OCI-LY7 (cell line): ENCODE results near the gene RAB11FIP5. TPM values are rescaled to one million over a fixed set of nuclear protein-coding genes. Genes with fewer than 3 reads are reported as not detected.

Experiments
- BruUV-seq: library from RNA; stranded (reverse); fragments of 400-500 nt; replicated peaks from 2 replicates; lab custom pipeline; 2021; lab: Mats Ljungman, UMichigan
- CTCF ChIA-PET: fragments of 300-600 bp; sonication (Branson Sonifier 250); formaldehyde crosslinking; loops from one replicate; lab custom pipeline; 2022; ENCODE audit warnings: antibody characterized with exemption; ENCODE audit not compliant: unreplicated experiment; lab: Charles Lee
- POLR2A ChIA-PET: fragments of 300-600 bp; sonication (Branson Sonifier 250); formaldehyde crosslinking; loops from one replicate; lab custom pipeline; 2022; ENCODE audit warnings: antibody characterized with exemption; lab: Charles Lee
- DNase-seq: peaks from one replicate; pipeline ENCODE4 v3.0.0-alpha.2; 2015; ENCODE audit warnings: low spot score
- H2AFZ ChIP-seq: fragments of 200-600 bp; sonication (generic), shearing (Covaris generic); 2 replicates; pipeline ENCODE4 v1.6.1; 2014; ENCODE audit warnings: mild to moderate bottlenecking, antibody characterized with exemption, low read length, moderate library complexity
- H3K27ac ChIP-seq: fragments of 200-600 bp; sonication (generic); 2 replicates; pipeline ENCODE4 v1.5.1; 2014; ENCODE audit warnings: mixed run types, low read depth, mild to moderate bottlenecking, moderate library complexity, low read length, inconsistent platforms; ENCODE audit not compliant: poor library complexity, severe bottlenecking
- H3K36me3 ChIP-seq: fragments of 200-600 bp; sonication (generic); 2 replicates; pipeline ENCODE4 v1.6.1; 2014; ENCODE audit warnings: mild to moderate bottlenecking, antibody characterized with exemption, low read length, moderate library complexity, mixed read lengths; ENCODE audit not compliant: insufficient read depth
- H3K4me1 ChIP-seq: fragments of 200-600 bp; sonication (generic); 2 replicates; pipeline ENCODE4 v1.5.1; 2014; ENCODE audit warnings: mild to moderate bottlenecking, low read length; ENCODE audit not compliant: insufficient read depth, poor library complexity, severe bottlenecking
- H3K4me2 ChIP-seq: fragments of 200-600 bp; sonication (generic); 2 replicates; pipeline ENCODE4 v1.6.1; 2014; ENCODE audit warnings: mild to moderate bottlenecking, low read length
- H3K4me3 ChIP-seq: fragments of 200-600 bp; sonication (generic); 2 replicates; pipeline ENCODE4 v1.5.1; 2014; ENCODE audit warnings: mild to moderate bottlenecking, low read depth, low read length; ENCODE audit not compliant: poor library complexity, severe bottlenecking
- H3K79me2 ChIP-seq: fragments of 200-600 bp; sonication (generic); 2 replicates; pipeline ENCODE4 v1.6.1; 2016; ENCODE audit warnings: low read depth, mild to moderate bottlenecking, low read length, moderate library complexity, mixed read lengths; ENCODE audit not compliant: insufficient read depth
- H3K9me2 ChIP-seq: fragments of 200-600 bp; sonication (generic); 2 replicates; pipeline ENCODE4 v1.6.1; 2016; ENCODE audit warnings: mild to moderate bottlenecking, low read length, mixed read lengths; ENCODE audit not compliant: insufficient read depth
- H3K9me3 ChIP-seq: fragments of 200-600 bp; sonication (generic); 2 replicates; pipeline ENCODE4 v1.6.1; 2014; ENCODE audit warnings: mild to moderate bottlenecking, mixed run types, low read length, mixed read lengths
- H4K20me1 ChIP-seq: fragments of 200-600 bp; sonication (generic); 2 replicates; pipeline ENCODE4 v1.6.1; 2014; ENCODE audit warnings: mild to moderate bottlenecking, antibody characterized with exemption, low read length, moderate library complexity, mixed read lengths; ENCODE audit not compliant: insufficient read depth
- EZH2phosphoT487 ChIP-seq: fragments of 200-600 bp; sonication (generic); IDR thresholded peaks from 2 replicates; pipeline ENCODE4 v1.6.1; 2018; ENCODE audit warnings: low read depth, borderline replicate concordance, mild to moderate bottlenecking, mixed run types, antibody characterized with exemption, low read length, moderate library complexity, mixed read lengths
- intact Hi-C: fragments of 100-400 bp; cut with micrococcal nuclease; formaldehyde crosslinking; loops from one replicate; pipeline ENCODE4 v1.10.0; 2022; ENCODE audit not compliant: unreplicated experiment
- total RNA-seq, 2 experiments: library from RNA; depleted of rRNA in 1 of 2; stranded (reverse); fragments of >200 nt in 1 of 2; shearing (Covaris generic) in 1 of 2; gene quantifications; 2 replicates each; pipeline ENCODE4 v1.2.3, GENCODE V29; 2014 to 2022
- TF ChIP-seq, protein P1 (sequence below): fragments of 200-600 bp; sonication (generic); conservative IDR thresholded peaks from 2 replicates; pipeline ENCODE4 v1.5.1; 2014; ENCODE audit warnings: mild to moderate bottlenecking, antibody characterized with exemption, low read length, moderate library complexity, mixed read lengths

The RAB11FIP5 gene
- total RNA-seq, 2 experiments from 2014 or later, result 0.13 TPM; not detected in 1

DNA sequence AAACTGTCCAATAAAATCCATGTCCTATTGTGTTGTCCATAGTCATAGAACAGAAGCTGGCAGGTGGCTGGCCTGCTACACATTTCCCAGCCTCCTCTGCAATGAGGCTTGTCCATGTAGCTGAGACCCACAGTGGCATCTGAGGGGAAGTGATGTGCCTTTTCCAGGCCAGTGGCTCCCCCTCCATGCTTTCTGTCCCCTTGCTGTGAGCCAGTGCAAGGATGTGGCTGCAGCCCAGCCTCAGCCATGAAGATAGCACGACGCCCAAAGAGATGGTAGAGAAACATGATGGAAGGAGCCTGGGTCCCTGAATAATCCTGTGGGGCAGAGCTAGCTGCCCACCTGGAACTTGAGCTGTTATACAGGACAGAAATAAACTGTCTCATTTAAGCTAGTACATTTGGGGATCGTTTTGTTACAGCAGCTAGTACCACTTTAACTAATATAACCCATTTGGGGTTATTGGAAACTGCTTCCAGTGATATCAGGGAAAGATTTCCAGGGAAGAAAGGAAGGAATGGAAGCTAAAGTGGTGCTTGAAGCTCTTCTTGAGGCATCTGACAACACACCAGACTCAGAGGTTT is 81.6 kb downstream of the RAB11FIP5 start:
- no peaks in the 10 kb centered on the region for H3K9me2 ChIP-seq
- H3K36me3 ChIP-seq, result no peaks in the 10 kb centered on the region
- no peaks in the 10 kb centered on the region for H3K79me2 ChIP-seq
- no peak overlapping the region for H3K4me3 ChIP-seq
- H3K9me3 ChIP-seq, result no peaks in the 10 kb centered on the region
- no peaks in the 10 kb centered on the region for H3K4me1 ChIP-seq
- TF ChIP-seq EZH2phosphoT487, result no peak
- TF ChIP-seq, protein P1, sequence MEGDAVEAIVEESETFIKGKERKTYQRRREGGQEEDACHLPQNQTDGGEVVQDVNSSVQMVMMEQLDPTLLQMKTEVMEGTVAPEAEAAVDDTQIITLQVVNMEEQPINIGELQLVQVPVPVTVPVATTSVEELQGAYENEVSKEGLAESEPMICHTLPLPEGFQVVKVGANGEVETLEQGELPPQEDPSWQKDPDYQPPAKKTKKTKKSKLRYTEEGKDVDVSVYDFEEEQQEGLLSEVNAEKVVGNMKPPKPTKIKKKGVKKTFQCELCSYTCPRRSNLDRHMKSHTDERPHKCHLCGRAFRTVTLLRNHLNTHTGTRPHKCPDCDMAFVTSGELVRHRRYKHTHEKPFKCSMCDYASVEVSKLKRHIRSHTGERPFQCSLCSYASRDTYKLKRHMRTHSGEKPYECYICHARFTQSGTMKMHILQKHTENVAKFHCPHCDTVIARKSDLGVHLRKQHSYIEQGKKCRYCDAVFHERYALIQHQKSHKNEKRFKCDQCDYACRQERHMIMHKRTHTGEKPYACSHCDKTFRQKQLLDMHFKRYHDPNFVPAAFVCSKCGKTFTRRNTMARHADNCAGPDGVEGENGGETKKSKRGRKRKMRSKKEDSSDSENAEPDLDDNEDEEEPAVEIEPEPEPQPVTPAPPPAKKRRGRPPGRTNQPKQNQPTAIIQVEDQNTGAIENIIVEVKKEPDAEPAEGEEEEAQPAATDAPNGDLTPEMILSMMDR, result no peak
- DNase-seq, result no peak
- no peak overlapping the region for H3K27ac ChIP-seq
- H2AFZ ChIP-seq, result no peak overlapping the region
- intact Hi-C loops, result no loop called here
- no peak overlapping the region for H3K4me2 ChIP-seq
- ChIA-PET POLR2A (no interaction called here), CTCF (no interaction called here)
- no peaks in the 10 kb centered on the region for H4K20me1 ChIP-seq
- BruUV-seq, result no TSS peak

- ChIA-PET CTCF (no interaction called here), POLR2A (no interaction called here)
- TF ChIP-seq EZH2phosphoT487, result no peak
- TF ChIP-seq, protein P1, result no peak
- no peak overlapping the region for H2AFZ ChIP-seq
- no peak overlapping the region for H3K4me2 ChIP-seq
- no peaks in the 10 kb centered on the region for H3K9me2 ChIP-seq
- H3K4me1 ChIP-seq, result no peaks in the 10 kb centered on the region
- no TSS peak for BruUV-seq
- no peaks in the 10 kb centered on the region for H3K9me3 ChIP-seq
- H3K79me2 ChIP-seq, result no peaks in the 10 kb centered on the region
- H3K4me3 ChIP-seq, result no peak overlapping the region
- intact Hi-C loops, result no loop called here
- H3K27ac ChIP-seq, result no peak overlapping the region
- H3K36me3 ChIP-seq, result no peaks in the 10 kb centered on the region
- no peak for DNase-seq
- H4K20me1 ChIP-seq, result no peaks in the 10 kb centered on the region
Measured at GRCh38 chr2:73028841-73029240, 83.9 kb downstream of the RAB11FIP5 start.

DNA sequence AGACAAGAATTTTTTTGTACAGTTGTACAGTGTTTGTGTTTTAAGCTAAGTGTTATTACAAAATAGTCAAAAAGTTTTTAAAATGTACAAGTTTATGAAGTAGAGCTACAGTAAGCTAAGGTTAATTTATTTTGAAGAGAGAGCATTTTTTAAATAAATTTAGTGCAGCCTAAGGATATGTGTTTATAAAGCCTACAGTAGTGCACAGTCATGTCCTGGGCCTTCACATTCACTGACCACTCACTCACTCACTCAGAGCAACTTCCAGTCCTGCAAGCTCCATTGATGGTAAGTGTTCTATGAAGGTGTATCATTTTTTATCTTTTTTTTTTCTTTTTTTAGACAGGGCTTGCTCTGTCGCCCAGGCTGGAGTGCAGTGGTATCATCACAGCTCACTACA is 85.4 kb downstream of the RAB11FIP5 start:
- Histone ChIP-seq H3K4me1 (no peaks in the 10 kb centered on the region), H4K20me1 (no peaks in the 10 kb centered on the region), H3K27ac (no peak overlapping the region), H3K36me3 (no peaks in the 10 kb centered on the region), H3K4me3 (no peak overlapping the region), H3K9me3 (no peaks in the 10 kb centered on the region), H3K79me2 (no peaks in the 10 kb centered on the region), H3K4me2 (no peak overlapping the region), H2AFZ (no peak overlapping the region), H3K9me2 (no peaks in the 10 kb centered on the region)
- no peak for DNase-seq
- POLR2A ChIA-PET, result interaction anchor here (0.7 kb wide), 1 partner anchor 15 kb away, joined by 3 read pairs; no protein-coding TSS in a partner anchor
- BruUV-seq, result no TSS peak
- CTCF ChIA-PET, result no interaction called here
- intact Hi-C loops, result no loop called here
- TF ChIP-seq EZH2phosphoT487, result no peak
- TF ChIP-seq, protein P1, result no peak
